SW480 (cell line): Measurements from ENCODE around the gene CHKA.
A peak's percentile ranks its signal among the peaks of the same experiment; 100 is the strongest.
"Not testable (repeated sequence)": the region's sequence is repeated elsewhere in the genome, so short reads cannot be mapped to it uniquely, and the experiment has no call there.

Experiments
- DNase-seq: peaks from one replicate; pipeline ENCODE4 v3.0.0-alpha.2; 2016; ENCODE audit warnings: low spot score

The CHKA gene

DNA sequence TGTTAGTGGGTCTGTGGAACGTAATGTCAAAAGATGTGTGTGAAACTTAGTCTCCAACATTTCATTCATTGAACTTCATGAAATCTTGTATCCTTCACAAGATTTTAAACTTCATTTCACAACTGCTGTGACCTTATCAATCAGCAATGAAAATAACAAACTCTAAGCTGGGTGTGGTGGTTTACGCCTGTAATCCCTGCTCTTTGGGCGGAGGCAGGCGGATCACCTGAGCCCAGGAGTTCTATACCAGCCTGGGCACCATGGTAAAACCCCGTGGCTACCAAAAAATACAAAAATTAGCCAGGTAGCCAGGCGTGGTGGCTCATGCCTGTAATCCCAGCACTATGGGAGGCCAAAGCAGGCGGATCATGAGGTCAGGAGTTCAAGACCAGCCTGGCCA, 5.1 kb downstream of the CHKA start:
- no peak for DNase-seq

DNA sequence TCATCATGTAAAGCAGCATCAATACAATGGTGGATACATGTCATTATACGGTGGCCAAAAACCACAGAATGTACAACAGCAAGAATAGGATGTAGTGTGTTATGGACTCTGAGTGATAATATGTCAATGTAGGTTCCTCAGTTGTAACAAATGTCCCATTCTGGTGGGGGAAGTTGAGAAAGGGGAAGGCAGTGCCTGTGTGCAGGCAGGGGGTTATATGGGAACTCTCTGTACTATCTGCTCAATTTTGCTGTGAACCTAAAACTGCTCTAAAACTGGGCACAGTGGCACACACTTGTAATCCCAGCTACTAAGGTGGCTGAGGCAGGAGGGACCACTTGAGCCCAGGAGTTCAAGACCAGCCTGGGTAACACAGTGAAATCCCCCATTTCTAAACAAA, 5.9 kb downstream of the CHKA start:
- no peak for DNase-seq

DNA sequence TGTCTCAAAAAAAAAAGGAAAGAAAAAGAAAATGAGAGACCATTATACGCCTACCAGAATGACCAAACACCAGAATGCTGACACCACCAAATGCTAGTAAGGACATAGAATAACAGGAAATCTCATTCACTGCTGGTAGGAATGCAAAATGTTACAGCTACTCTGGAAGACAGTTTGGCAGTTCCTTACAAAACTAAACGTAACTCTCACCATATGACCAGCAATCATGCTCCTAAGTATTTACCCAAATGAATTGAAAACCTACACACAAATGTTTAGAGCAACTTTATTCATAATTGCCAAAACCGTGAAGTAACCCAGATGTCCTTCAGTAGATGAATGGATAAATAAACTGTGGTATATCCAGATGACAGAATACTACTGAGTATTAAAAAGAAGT, 7.2 kb downstream of the CHKA start:
- DNase-seq = no peak

- no peak for DNase-seq
These were observed 13.5 kb downstream of the CHKA start for GRCh38 chr11:68107689-68108088.

- DNase-seq = no peak
These were observed 14.8 kb downstream of the CHKA start for GRCh38 chr11:68106165-68106940.

GRCh38 chr11:68099474-68100405, 21.4 kb downstream of the CHKA start:
- DNase-seq = peak; percentile 75

GRCh38 chr11:68099057-68099456, 22.1 kb downstream of the CHKA start:
- no peak for DNase-seq

GRCh38 chr11:68096962-68097361, 24.2 kb downstream of the CHKA start:
- no peak for DNase-seq

DNA sequence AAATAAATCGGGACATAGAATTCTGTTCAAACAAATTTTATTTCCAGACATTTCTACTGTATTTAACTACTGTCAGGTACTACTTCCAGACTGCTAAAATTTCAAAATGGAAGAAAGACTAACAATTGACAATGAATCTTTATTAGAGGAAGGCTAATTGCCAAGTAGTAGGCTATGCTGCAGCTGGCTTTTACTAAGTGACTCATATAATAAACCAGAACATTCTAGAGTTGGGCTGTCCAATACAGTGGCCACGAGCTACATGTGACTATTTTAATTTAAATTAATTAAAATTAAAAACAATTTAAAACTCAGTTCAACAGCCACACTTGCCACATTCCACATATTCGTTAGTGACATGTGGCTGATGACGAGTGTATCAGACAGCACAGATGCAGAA, 27.6 kb downstream of the CHKA start:
- no peak for DNase-seq

DNA sequence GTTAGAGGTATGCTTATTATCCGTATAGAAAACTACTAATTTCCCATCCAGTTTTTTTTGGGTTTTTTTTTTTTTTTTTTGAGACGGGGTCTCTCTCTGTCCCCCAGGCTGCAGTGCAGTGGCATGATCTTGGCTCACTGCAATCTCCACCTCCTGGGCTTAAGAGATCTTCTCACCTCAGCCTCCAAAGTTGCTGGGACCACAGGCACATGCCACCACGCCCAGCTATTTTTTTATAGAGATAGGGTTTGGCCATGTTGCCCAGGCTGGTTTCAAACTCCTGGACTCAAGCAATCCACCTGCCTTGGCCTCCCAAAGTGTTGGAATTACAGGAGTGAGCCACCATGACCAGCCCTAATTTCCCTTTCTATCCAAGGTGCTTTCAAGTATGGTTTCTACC, 28.2 kb downstream of the CHKA start:
- DNase-seq = not testable (repeated sequence)

- no peak for DNase-seq
These were observed 28.8 kb downstream of the CHKA start for GRCh38 chr11:68092411-68092810.

- DNase-seq = peak; percentile 31
These were observed 30.5 kb downstream of the CHKA start for GRCh38 chr11:68090706-68091105.

DNA sequence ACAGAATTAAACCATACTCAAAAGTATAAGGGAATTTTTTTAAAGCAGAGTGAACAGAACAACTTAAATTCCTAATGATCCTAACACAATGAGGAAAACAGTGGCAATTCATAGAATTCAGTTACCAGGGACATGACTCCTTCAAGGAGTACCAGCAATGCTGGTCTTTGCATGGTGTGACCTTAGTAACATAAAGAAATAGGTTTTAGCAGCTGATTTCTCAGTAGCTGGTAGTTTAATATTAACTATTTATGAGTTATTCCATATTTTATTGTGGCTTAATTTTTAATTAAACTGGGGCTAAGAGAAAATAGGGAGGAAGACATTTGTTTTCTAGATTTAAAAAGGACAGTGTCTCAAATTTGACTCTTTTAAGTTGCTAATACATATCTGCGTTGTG, 30.9 kb downstream of the CHKA start:
- DNase-seq = no peak

DNA sequence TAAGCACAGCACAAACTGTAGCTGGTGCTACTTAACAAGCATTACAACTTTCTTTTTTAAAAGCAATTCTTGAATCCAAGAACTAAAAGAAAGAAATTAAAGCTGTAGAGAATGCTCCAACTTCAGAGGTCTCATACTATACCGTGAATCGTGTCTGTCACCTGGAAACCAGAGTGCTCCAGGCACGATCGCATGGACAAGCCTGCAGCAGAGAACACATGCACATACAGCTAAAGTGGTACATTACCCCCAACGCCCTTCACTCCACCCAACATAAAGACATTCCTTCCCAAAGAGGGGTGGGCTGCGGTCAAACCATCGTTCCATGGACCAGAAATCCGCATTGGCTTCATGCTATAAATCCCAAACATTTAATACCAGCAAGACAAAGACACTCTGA, 31.5 kb downstream of the CHKA start:
- DNase-seq = no peak

- DNase-seq = no peak
These were observed 37.7 kb downstream of the CHKA start for GRCh38 chr11:68083517-68083916.

GRCh38 chr11:68082481-68082880, 38.7 kb downstream of the CHKA start:
- no peak for DNase-seq

GRCh38 chr11:68081691-68082090, 39.5 kb downstream of the CHKA start:
- DNase-seq = no peak

GRCh38 chr11:68080860-68081259, 40.3 kb downstream of the CHKA start:
- DNase-seq = no peak

- no peak for DNase-seq
These were observed 43.3 kb downstream of the CHKA start for GRCh38 chr11:68077617-68078582.

DNA sequence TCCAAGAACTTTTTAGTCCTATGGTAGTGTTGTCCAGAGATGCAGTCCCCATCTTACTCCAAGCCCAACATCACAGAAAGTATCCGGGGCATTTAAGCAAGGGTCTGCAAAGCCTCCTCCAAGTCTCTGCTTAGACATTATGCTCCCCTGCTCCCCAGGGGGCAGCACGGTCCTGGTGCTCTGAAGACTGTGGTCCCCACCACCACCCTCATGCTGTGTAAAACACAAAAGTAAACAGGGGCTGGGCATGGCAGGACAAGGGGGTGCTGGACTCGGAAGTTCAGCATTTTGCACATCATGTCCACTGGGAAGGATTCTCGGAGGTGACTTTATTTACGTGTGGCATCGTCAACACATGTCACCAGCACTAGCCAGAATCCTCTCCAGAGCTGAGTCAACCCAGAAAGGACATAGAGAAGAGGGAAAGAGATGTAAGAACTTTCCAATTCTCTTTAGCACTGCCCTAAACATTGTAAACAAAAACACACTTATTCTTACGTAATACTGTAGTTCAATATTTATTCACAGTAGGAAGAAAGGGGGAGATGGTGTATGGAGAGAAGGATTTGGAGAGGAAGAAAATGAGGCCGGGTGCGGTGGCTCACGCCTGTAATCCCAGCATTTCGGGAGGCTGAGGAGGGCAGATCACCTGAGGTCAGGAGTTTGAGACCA, 44.7 kb downstream of the CHKA start:
- DNase-seq = no peak

GRCh38 chr11:68074584-68075352, 46.4 kb downstream of the CHKA start:
- DNase-seq = no peak
